HepG2 (cell line): Measurements from ENCODE around the gene CACNA1G. TPM values are rescaled to one million over a fixed set of nuclear protein-coding genes. Genes with fewer than 3 reads are reported as not detected.

Source experiments
- KLF9 ChIP-seq: IDR thresholded peaks from 2 replicates; pipeline ENCODE4 v1.6.1; 2016; ENCODE audit warnings: low read depth
- POLR2G ChIP-seq: fragments of 200-400 bp; formaldehyde crosslinking; IDR thresholded peaks from 2 replicates; pipeline ENCODE4 v1.6.1; 2018; ENCODE audit warnings: mild to moderate bottlenecking, low read depth, low read length, moderate library complexity
- PPARG ChIP-seq: conservative IDR thresholded peaks from 2 replicates; pipeline ENCODE4 v1.6.1; 2016; ENCODE audit warnings: missing biosample characterization, missing genetic modification reagents
- SALL1 ChIP-seq: sonication (generic); formaldehyde crosslinking; IDR thresholded peaks from 2 replicates; pipeline ENCODE4 v1.8.0; 2022; ENCODE audit warnings: mild to moderate bottlenecking, missing genetic modification reagents
- polyA plus RNA-seq, 8 experiments: library from polyadenylated mRNA; depleted of rRNA in 3 of 8; stranded (reverse) in 7 of 8; unstranded in 1 of 8; fragments of >200 nt; fragmentation: Illumina TruSeq in 4 of 8; extraction: Trizol in 4 of 8; gene quantifications; 2 replicates each; pipeline versions ENCODE4 v1.2.1 to v1.2.3, GENCODE V29; 2011 to 2016; ENCODE audit warnings: low read depth in 4 of 8, missing spikeins in 1 of 8, mixed read lengths in 1 of 8; ENCODE audit not compliant: insufficient read depth in 1 of 8
- total RNA-seq, 5 experiments: library from RNA; depleted of rRNA; stranded (reverse); fragments of >200 nt; fragmentation: Illumina TruSeq; extraction: Trizol; gene quantifications; 2 replicates each; pipeline ENCODE4 v1.2.3, GENCODE V29; 2016; ENCODE audit warnings: low read depth in 1 of 5
- TF ChIP-seq, protein P1 (sequence below): sonication (generic); formaldehyde crosslinking; IDR thresholded peaks from 2 replicates; pipeline ENCODE4 v1.5.0; 2020; ENCODE audit warnings: mild to moderate bottlenecking, missing genetic modification reagents, borderline replicate concordance
- TF ChIP-seq, protein P2 (sequence below): sonication (generic); formaldehyde crosslinking; conservative IDR thresholded peaks from 2 replicates; pipeline ENCODE4 v1.5.0; 2020; ENCODE audit warnings: missing genetic modification reagents
- TF ChIP-seq, protein P3 (sequence below): sonication (generic); formaldehyde crosslinking; IDR thresholded peaks from 2 replicates; pipeline ENCODE4 v1.4.0; 2020; ENCODE audit warnings: missing genetic modification reagents, borderline replicate concordance
- TF ChIP-seq, protein P4 (sequence below): sonication (generic); formaldehyde crosslinking; IDR thresholded peaks from 2 replicates; pipeline ENCODE4 v1.4.0; 2020; ENCODE audit warnings: mild to moderate bottlenecking, missing genetic modification reagents

CACNA1G gene
- total and polyA plus RNA-seq, 2 of the 13 experiments (the other 11 are each of a cell fraction or from before 2014, with no cell fraction given): 0.02 TPM; not detected in 1

DNA sequence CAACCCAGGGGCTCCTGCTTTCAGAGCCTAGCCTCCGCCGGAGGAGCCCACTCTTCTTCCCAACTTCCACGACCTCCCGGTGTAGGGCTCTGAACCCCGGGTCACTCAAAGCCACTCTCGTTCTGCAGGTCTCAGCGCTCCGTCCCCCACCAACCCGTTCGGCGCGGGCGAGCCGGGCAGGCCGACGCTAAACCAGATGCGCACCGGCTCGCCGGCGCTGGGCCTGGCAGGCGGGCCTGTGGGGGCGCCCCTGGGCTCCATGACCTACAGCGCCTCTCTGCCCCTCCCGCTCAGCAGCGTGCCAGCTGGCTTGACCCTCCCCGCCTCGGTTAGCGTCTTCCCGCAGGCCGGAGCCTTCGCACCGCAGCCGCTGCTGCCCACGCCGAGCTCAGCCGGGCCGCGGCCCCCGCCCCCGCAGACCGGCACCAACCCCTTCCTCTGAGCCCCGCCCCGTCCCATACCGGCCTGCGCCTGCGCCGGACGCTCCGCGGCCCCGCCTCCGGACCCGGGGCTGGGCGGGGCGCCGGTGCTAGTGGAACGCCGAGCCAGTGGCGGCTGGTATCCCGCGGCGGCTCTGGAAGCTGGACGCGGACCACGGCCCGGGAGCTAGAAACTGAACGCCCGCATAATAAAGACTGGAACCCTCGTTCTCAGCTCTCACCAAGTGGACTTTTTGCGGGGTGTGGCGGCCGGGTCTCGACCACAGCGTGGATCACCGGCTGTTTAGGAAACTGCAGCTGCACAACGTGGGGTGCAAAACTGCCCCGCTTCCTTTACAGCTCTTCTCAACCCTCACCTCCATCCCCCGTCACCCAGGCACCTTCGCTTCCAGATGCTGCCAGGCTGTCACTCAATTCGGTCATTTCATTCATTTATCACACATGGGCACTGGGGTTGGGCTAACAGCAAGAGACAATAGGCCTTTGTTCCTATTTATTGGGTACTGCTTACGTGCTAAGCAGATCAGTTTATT is 18.5 kb upstream of the CACNA1G start (continued):
- TF ChIP-seq, protein P1, sequence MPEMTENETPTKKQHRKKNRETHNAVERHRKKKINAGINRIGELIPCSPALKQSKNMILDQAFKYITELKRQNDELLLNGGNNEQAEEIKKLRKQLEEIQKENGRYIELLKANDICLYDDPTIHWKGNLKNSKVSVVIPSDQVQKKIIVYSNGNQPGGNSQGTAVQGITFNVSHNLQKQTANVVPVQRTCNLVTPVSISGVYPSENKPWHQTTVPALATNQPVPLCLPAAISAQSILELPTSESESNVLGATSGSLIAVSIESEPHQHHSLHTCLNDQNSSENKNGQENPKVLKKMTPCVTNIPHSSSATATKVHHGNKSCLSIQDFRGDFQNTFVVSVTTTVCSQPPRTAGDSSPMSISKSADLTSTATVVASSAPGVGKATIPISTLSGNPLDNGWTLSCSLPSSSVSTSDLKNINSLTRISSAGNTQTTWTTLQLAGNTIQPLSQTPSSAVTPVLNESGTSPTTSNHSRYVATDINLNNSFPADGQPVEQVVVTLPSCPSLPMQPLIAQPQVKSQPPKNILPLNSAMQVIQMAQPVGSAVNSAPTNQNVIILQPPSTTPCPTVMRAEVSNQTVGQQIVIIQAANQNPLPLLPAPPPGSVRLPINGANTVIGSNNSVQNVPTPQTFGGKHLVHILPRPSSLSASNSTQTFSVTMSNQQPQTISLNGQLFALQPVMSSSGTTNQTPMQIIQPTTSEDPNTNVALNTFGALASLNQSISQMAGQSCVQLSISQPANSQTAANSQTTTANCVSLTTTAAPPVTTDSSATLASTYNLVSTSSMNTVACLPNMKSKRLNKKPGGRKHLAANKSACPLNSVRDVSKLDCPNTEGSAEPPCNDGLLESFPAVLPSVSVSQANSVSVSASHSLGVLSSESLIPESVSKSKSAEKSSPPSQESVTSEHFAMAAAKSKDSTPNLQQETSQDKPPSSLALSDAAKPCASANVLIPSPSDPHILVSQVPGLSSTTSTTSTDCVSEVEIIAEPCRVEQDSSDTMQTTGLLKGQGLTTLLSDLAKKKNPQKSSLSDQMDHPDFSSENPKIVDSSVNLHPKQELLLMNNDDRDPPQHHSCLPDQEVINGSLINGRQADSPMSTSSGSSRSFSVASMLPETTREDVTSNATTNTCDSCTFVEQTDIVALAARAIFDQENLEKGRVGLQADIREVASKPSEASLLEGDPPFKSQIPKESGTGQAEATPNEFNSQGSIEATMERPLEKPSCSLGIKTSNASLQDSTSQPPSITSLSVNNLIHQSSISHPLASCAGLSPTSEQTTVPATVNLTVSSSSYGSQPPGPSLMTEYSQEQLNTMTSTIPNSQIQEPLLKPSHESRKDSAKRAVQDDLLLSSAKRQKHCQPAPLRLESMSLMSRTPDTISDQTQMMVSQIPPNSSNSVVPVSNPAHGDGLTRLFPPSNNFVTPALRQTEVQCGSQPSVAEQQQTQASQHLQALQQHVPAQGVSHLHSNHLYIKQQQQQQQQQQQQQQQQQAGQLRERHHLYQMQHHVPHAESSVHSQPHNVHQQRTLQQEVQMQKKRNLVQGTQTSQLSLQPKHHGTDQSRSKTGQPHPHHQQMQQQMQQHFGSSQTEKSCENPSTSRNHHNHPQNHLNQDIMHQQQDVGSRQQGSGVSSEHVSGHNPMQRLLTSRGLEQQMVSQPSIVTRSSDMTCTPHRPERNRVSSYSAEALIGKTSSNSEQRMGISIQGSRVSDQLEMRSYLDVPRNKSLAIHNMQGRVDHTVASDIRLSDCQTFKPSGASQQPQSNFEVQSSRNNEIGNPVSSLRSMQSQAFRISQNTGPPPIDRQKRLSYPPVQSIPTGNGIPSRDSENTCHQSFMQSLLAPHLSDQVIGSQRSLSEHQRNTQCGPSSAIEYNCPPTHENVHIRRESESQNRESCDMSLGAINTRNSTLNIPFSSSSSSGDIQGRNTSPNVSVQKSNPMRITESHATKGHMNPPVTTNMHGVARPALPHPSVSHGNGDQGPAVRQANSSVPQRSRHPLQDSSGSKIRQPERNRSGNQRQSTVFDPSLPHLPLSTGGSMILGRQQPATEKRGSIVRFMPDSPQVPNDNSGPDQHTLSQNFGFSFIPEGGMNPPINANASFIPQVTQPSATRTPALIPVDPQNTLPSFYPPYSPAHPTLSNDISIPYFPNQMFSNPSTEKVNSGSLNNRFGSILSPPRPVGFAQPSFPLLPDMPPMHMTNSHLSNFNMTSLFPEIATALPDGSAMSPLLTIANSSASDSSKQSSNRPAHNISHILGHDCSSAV (CRISPR knock-in tag): no peak; the same call in 1 of the 2 replicates
- TF ChIP-seq POLR2G (peak; percentile 92), PPARG (CRISPR knock-in tag) (no peak), KLF9 (CRISPR knock-in tag) (0 out of 2 replicates have a peak, but pooled peaks have one; percentile 62), SALL1 (CRISPR knock-in tag) (peak; percentile 79; the same call in 1 of the 2 replicates)
- TF ChIP-seq, protein P2, sequence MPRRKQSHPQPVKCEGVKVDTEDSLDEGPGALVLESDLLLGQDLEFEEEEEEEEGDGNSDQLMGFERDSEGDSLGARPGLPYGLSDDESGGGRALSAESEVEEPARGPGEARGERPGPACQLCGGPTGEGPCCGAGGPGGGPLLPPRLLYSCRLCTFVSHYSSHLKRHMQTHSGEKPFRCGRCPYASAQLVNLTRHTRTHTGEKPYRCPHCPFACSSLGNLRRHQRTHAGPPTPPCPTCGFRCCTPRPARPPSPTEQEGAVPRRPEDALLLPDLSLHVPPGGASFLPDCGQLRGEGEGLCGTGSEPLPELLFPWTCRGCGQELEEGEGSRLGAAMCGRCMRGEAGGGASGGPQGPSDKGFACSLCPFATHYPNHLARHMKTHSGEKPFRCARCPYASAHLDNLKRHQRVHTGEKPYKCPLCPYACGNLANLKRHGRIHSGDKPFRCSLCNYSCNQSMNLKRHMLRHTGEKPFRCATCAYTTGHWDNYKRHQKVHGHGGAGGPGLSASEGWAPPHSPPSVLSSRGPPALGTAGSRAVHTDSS: no peak
- TF ChIP-seq, protein P3, sequence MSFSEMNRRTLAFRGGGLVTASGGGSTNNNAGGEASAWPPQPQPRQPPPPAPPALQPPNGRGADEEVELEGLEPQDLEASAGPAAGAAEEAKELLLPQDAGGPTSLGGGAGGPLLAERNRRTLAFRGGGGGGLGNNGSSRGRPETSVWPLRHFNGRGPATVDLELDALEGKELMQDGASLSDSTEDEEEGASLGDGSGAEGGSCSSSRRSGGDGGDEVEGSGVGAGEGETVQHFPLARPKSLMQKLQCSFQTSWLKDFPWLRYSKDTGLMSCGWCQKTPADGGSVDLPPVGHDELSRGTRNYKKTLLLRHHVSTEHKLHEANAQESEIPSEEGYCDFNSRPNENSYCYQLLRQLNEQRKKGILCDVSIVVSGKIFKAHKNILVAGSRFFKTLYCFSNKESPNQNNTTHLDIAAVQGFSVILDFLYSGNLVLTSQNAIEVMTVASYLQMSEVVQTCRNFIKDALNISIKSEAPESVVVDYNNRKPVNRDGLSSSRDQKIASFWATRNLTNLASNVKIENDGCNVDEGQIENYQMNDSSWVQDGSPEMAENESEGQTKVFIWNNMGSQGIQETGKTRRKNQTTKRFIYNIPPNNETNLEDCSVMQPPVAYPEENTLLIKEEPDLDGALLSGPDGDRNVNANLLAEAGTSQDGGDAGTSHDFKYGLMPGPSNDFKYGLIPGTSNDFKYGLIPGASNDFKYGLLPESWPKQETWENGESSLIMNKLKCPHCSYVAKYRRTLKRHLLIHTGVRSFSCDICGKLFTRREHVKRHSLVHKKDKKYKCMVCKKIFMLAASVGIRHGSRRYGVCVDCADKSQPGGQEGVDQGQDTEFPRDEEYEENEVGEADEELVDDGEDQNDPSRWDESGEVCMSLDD: peak; percentile 71; the same call in 1 of the 2 replicates
- TF ChIP-seq, protein P4, sequence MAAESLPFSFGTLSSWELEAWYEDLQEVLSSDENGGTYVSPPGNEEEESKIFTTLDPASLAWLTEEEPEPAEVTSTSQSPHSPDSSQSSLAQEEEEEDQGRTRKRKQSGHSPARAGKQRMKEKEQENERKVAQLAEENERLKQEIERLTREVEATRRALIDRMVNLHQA: no peak
